Stimulated activated CD4-positive, alpha-beta T cell treated with anti-CD3 and anti-CD28 coated beads, TNF-alpha, amount 100 ng/mL, for 24 hours (primary cell): ENCODE measurements around the gene CSTA.

Experiments used
- DNase-seq, 3 experiments: peaks; one replicate each; pipeline ENCODE4 v3.0.0-alpha.2; 2020; ENCODE audit warnings: low read depth in 3 of 3

The CSTA gene

GRCh38 chr3:122382888-122383666, 58.0 kb downstream of the CSTA start, which contains the start of gene MIX23:
MIX23 (minus strand) TSS chr3:122383231; CDS start chr3:122383224, 7 bp downstream.
- DNase-seq, result peak; percentile 73 to 87 (median 79)

GRCh38 chr3:122383771-122384697, 59.0 kb downstream of the CSTA start, which contains the start of gene FAM162A:
FAM162A (plus strand) TSS chr3:122384182; CDS start chr3:122384266, 84 bp downstream.
- DNase-seq, result peak; percentile 82 to 93 (median 83)

DNA sequence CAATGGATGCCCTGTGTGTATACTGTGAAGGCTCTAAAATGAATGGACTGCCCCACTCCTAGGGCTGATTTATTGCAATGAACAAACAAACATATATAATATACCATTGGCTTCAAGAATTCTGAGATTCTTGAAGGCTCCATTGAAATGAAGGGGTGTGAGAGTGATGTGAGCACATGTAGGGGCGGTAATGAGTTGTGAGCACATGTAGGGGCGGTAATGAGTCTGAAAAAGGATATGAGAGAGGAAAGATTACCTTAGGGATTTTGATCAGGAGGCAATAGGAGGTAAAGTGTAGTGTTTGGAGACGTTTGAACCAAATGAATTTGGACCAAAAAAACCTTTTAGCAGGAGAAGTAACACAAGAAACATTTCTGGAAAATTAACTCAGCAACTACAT, 62.7 kb downstream of the CSTA start:
- DNase-seq, result no peak

- no peak for DNase-seq
Measured at GRCh38 chr3:122389197-122389596, 64.1 kb downstream of the CSTA start.

GRCh38 chr3:122389892-122390291, 64.8 kb downstream of the CSTA start:
- DNase-seq, result no peak

GRCh38 chr3:122390665-122391064, 65.6 kb downstream of the CSTA start:
- DNase-seq, result no peak
